NCI-H82 treated with DMSO at 0.1 percent for 48 hours (cell line): ENCODE results near the gene SERF1B.
"Not testable (repeated sequence)": the region's sequence is repeated elsewhere in the genome, so short reads cannot be mapped to it uniquely, and the experiment has no call there.

Experiments
- DNase-seq: peaks from one replicate; lab custom pipeline; 2025; ENCODE audit not compliant: unreplicated experiment; lab: John Stamatoyannopoulos, UW

The SERF1B gene

DNA sequence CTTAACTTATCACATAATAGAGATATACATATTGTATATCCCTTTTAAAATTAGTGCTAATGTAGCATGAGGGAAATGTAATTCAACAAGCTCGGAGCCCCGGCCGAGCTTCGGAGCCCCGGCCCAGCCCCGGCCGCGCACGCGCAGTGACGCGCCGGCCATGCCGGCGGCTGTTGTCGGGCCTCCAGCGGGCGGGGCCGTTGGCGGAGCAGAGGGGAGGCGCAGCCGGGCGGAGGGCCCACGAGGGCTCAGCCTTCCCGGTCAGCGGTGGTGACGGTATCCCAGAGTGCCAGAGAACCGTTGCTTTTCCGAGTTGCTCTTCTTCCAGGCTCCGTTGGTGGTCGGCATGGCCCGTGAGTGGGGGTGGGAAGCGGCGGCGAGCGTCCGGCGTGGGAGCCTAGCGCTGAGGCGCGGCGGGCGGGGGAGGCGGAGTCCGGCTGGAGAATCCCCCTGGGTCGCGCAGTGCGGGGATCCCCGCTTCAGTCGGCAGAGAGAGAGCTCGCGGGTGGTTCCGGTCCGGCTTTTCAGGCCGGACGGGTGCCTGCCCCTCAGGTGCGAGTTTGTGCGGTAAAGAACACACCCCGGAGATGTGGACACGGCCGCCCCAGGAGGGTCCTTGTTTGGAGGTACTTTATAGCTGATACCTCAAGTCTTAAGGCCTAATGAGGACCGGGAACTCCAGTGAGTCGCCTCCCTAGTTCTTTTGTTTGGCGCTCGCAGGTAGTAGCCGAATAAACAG, at the start of gene SERF1B:
Gene SERF1B (plus strand): TSS at position 146 of the 739 bp plus-strand sequence. CDS start 201 bp downstream, at position 347.
- not testable (repeated sequence) for DNase-seq

DNA sequence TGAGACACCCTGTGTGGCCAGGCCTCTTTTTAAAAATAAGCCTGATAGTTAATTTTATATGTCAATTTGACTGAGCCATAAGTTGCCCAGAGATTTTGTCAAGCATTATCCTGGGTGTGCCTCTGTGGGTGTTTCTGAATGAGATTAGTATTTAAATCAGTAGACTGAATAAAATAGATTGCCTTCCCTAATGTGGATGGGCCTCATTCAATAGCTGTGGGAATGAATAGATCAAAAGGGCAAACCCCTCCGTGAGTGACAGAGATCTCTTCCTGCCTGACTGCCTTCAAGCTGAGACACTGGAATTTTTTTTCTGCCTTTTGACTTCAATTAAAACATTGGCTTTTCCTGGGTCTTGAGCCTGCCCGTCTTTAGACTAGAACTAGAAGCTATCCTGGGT, 33.3 kb upstream of the SERF1B start:
- DNase-seq: not testable (repeated sequence)

DNA sequence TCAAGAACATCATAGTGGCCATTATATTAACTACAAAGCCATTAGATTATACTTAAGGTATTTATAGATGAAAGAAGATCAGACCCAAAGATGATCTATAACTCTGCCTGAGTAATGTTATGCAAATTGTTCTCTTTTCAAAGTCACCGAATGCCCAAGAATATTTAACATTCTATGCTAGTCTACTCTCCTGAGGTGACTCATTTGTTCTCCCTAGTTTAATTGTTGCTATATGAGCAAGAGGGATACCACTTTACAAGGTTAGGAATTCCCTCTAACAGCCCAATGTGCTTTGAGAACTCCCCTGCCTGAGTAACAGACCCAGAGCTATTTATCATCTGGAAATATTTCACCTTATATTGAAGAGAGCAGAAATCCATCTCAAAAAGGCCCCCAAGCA, 29.5 kb upstream of the SERF1B start:
- DNase-seq: not testable (repeated sequence)

DNA sequence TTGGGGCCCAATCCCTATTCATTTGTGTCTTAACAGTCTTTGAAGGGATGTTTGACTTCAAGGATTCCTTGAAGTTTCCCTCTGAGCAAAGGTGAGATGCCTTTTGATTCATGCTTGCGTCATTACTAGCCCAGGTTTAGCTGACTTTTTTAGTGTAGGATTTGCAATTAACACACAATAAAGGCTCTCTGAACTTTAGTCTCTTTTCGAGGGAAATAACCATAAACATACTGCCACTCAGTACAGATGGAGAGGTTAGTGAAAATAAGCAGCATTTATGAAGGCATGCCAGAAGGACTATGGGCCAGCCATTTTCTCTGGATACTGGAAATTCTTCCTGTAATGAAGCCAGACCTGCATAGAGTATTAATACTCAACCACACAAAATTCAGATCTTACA, 4.4 kb upstream of the SERF1B start:
- not testable (repeated sequence) for DNase-seq

DNA sequence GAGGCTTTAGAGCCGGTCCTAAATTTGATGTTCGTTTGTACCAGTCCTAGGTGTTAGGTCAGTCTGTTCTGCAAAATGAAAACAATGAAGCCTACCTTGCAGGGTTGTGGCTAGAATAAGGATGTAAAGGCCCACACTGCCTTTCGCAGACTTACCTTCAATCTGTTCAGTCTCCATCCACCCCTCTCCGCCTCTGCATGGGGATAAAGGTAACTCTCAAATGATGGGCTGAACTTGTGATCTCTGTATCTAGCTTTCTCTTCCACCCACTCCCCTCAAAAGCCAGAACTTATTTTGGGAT, 744 bp downstream of the SERF1B start:
- not testable (repeated sequence) for DNase-seq

GRCh38 chr5:70031204-70031603, 6.2 kb downstream of the SERF1B start:
- DNase-seq: not testable (repeated sequence)

- DNase-seq: not testable (repeated sequence)
These were observed 16.4 kb downstream of the SERF1B start for GRCh38 chr5:70041411-70041810.

DNA sequence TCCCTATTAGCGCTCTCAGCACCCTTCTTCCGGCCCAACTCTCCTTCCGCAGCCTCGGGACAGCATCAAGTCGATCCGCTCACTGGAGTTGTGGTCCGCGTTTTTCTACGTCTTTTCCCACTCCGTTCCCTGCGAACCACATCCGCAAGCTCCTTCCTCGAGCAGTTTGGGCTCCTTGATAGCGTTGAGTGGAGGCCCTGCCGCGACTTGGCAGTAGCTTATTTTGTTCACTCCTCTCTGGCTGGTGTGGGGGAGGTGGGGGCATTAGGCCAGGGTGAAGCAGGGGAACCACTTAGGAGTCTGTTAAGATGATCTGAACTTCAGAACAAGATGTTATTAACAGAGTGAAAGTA, 24.7 kb downstream of the SERF1B start:
- not testable (repeated sequence) for DNase-seq

DNA sequence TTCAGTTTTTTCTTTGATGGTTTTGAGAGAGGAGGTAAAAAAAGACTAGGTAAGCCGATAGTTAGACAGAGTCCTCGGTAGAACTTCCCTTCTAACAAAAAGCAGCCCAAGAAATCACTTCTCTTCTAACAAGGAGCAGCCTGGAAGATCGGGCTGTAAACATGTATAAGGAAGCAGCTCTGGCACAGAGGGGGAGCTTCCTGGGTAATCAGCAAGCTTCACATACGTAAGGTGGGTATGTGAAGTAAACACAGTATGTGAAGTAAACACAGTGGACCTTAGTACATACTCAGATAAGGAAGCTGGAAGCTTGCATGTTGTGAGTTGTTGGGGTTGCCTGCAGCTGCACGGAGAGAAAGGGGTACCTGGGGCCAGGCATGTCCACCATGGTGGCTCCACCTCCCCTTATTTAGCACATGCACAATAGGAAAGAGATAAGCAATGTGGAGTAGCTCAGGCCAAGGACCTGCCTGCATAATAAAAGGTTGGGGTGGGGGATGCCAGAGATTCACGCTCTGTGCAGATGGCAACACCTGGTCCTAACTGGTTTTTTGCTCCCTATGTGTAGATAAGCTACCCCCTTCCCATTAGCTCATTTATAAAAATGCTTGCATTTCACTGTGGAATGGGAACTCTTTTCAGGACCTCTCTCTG, 31.4 kb downstream of the SERF1B start:
- DNase-seq: not testable (repeated sequence)

GRCh38 chr5:70057140-70057539, 32.1 kb downstream of the SERF1B start:
- DNase-seq: not testable (repeated sequence)

- DNase-seq: not testable (repeated sequence)
These were observed 52.6 kb downstream of the SERF1B start for GRCh38 chr5:70077632-70078031.

GRCh38 chr5:70088907-70089464, 63.9 kb downstream of the SERF1B start:
- not testable (repeated sequence) for DNase-seq

- not testable (repeated sequence) for DNase-seq
These were observed 66.7 kb downstream of the SERF1B start for GRCh38 chr5:70091776-70092175.
